GM21825 (cell line): ENCODE data around the gene TXLNA.

Source experiments
- ATAC-seq: cut with Tn5 transposase; IDR thresholded peaks from one replicate; pipeline ENCODE4 v1.9.1; 2021; ENCODE audit warnings: mild to moderate bottlenecking, moderate library complexity; ENCODE audit not compliant: unreplicated experiment

TXLNA gene

DNA sequence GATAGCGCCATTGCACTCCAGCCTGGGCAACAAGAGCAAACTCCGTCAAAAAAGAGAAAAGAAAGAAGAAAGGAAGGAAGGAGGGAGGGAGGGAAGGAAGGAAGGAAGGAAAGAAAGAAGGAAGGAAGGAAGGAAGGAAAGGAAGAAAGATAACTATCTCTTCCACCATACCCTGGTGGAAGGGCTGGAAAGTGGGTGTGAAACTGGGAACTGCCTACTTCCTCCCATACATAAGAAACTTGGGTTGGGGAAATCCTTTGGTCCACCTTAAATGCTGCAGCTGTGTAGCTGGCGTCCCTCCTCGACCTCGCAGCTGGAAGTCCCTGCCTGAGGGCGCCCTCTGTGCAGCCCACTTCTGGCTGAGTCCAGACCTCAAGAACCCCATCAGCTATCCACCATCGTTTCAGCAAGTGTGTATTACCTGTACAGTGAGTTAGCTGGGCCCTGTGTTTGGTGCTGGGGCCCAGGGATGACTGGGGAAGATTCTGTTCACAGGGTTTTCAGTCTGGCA lies 62.9 kb downstream of the TXLNA start:
- ATAC-seq, result no peak

DNA sequence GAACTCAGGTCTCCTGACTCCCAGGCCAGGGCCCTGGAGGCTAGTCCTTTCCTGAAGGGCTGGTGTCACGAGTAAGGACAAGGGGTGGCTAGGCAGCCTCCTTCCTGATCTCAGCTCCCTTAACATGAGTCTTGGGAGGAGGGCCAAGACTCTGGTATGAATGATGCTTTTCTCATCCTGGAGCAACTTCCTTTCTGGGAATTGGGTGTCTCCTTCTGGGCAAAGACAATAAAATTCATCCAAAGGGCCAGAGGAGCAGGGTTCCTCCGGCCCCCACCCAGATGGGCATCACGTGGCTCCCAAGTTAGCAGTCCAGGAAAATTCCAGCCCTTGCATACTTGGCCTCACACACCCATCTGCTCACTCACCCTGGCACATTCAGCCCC lies 67.4 kb downstream of the TXLNA start, which contains the start of gene FAM167B:
FAM167B (plus strand) TSS at position 335 of the 386 bp plus-strand sequence. CDS start 200 bp downstream, outside the sequence.
- no peak for ATAC-seq

- ATAC-seq, result no peak
Observed at GRCh38 chr1:32247452-32247851, 68.0 kb downstream of the TXLNA start.
